GM18507 (cell line): ENCODE data around the gene SMIM45.
A peak's percentile ranks its signal among the peaks of the same experiment; 100 is the strongest.

Source experiments
- DNase-seq: peaks from one replicate; pipeline ENCODE4 v3.0.0; 2011; ENCODE audit warnings: low read depth; ENCODE audit not compliant: insufficient read length; ENCODE audit errors: extremely low spot score
- FAIRE-seq: peaks from 2 replicates; lab custom pipeline; 2011; peaks lifted over from hg19 to GRCh38; lab: Jason Lieb, UNC

The SMIM45 gene

GRCh38 chr22:41915035-41915785, 36.7 kb upstream of the SMIM45 start, which contains the start of gene SHISA8:
TSS of gene SHISA8 (minus strand) at chr22:41915074. CDS start at chr22:41914667, 407 bp downstream.
- no peak for DNase-seq
- peak; percentile 69 for FAIRE-seq

GRCh38 chr22:41915786-41916493, 36.0 kb upstream of the SMIM45 start:
- FAIRE-seq (peak; percentile 12), DNase-seq (no peak)

GRCh38 chr22:41916745-41917358, 35.1 kb upstream of the SMIM45 start:
- FAIRE-seq (no peak), DNase-seq (no peak)

- DNase-seq (no peak), FAIRE-seq (no peak)
These were observed 34.5 kb upstream of the SMIM45 start for GRCh38 chr22:41917375-41917902.

GRCh38 chr22:41917903-41918791, 33.8 kb upstream of the SMIM45 start:
- peak; percentile 56 for FAIRE-seq

GRCh38 chr22:41919357-41920224, 32.4 kb upstream of the SMIM45 start:
- peak; percentile 71 for DNase-seq
- peak; percentile 98 for FAIRE-seq

More at GRCh38 chr22:41917903-41918791, 33.8 kb upstream of the SMIM45 start:
- DNase-seq = no peak

GRCh38 chr22:41920271-41920976, 31.5 kb upstream of the SMIM45 start:
- FAIRE-seq (no peak), DNase-seq (no peak)

GRCh38 chr22:41922328-41922727, 29.6 kb upstream of the SMIM45 start:
- DNase-seq = no peak
- FAIRE-seq = peak; percentile 86

- FAIRE-seq = no peak
These were observed 28.9 kb upstream of the SMIM45 start for GRCh38 chr22:41922940-41923594.

GRCh38 chr22:41923595-41924276, 28.2 kb upstream of the SMIM45 start:
- FAIRE-seq = peak; percentile 49
- no peak for DNase-seq

More at GRCh38 chr22:41922940-41923594, 28.9 kb upstream of the SMIM45 start:
- DNase-seq = no peak

- FAIRE-seq (peak; percentile 86), DNase-seq (no peak)
These were observed 26.0 kb upstream of the SMIM45 start for GRCh38 chr22:41925783-41926460.

GRCh38 chr22:41927813-41928212, 24.1 kb upstream of the SMIM45 start:
- no peak for DNase-seq
- FAIRE-seq = peak; percentile 67

- DNase-seq (no peak), FAIRE-seq (peak; percentile 36)
These were observed 23.1 kb upstream of the SMIM45 start for GRCh38 chr22:41928593-41929417.

- FAIRE-seq = no peak
- no peak for DNase-seq
These were observed 22.5 kb upstream of the SMIM45 start for GRCh38 chr22:41929418-41929810.

GRCh38 chr22:41931701-41932269, 20.2 kb upstream of the SMIM45 start:
- no peak for DNase-seq
- peak; percentile 96 for FAIRE-seq
